NOMO-1 treated with dmso at 0.1 percent for 144 hours (cell line): Measurements from ENCODE around the gene PTTG1IP.
"Not testable (repeated sequence)": the region's sequence is repeated elsewhere in the genome, so short reads cannot be mapped to it uniquely, and the experiment has no call there.

Source experiments
- DNase-seq: peaks from one replicate; lab custom pipeline; 2025; ENCODE audit not compliant: unreplicated experiment; lab: John Stamatoyannopoulos, UW

The PTTG1IP gene

GRCh38 chr21:44873356-44874239 is at the start of gene PTTG1IP:
PTTG1IP (minus strand) TSS chr21:44873690; CDS start chr21:44873616, 74 bp downstream.
- DNase-seq = peak; percentile 95

GRCh38 chr21:44921928-44922327 is 48.4 kb upstream of the PTTG1IP start:
- no peak for DNase-seq

GRCh38 chr21:44920694-44921604 is 47.5 kb upstream of the PTTG1IP start, which contains the start of gene ITGB2:
ITGB2 (minus strand) TSS chr21:44920899; CDS start chr21:44910782, 10,117 bp downstream.
- DNase-seq = peak; percentile 77

- DNase-seq = no peak
These were observed 46.6 kb upstream of the PTTG1IP start for GRCh38 chr21:44919913-44920693.

GRCh38 chr21:44919111-44919912 is 45.8 kb upstream of the PTTG1IP start:
- DNase-seq = no peak

GRCh38 chr21:44918581-44919033 is 45.1 kb upstream of the PTTG1IP start:
- DNase-seq = no peak

GRCh38 chr21:44918107-44918470 is 44.6 kb upstream of the PTTG1IP start:
- no peak for DNase-seq

GRCh38 chr21:44917446-44918106 is 44.1 kb upstream of the PTTG1IP start:
- DNase-seq = no peak

- DNase-seq = no peak
These were observed 43.5 kb upstream of the PTTG1IP start for GRCh38 chr21:44916965-44917364.

GRCh38 chr21:44914176-44914874 is 40.8 kb upstream of the PTTG1IP start:
- peak; percentile 62 for DNase-seq

GRCh38 chr21:44913425-44914175 is 40.1 kb upstream of the PTTG1IP start:
- no peak for DNase-seq

- not testable (repeated sequence) for DNase-seq
These were observed 39.3 kb upstream of the PTTG1IP start for GRCh38 chr21:44912506-44913412.

GRCh38 chr21:44912158-44912473 is 38.6 kb upstream of the PTTG1IP start:
- no peak for DNase-seq

GRCh38 chr21:44911384-44912157 is 38.1 kb upstream of the PTTG1IP start:
- no peak for DNase-seq

- DNase-seq = no peak
These were observed 37.5 kb upstream of the PTTG1IP start for GRCh38 chr21:44911068-44911383.

- DNase-seq = no peak
These were observed 37.0 kb upstream of the PTTG1IP start for GRCh38 chr21:44910229-44911067.
